Kidney epithelial cell (primary cell): Measurements from ENCODE around the gene KCNIP1. TPM values are rescaled to one million over a fixed set of nuclear protein-coding genes. Genes with fewer than 3 reads are reported as not detected.

ENCODE experiments used
- DNase-seq: peaks from one replicate; pipeline ENCODE4 v3.0.0-alpha.2; 2010; ENCODE audit warnings: low read depth
- H3K27me3 ChIP-seq: 2 replicates; pipeline ENCODE4 v1.6.0; 2011; ENCODE audit warnings: low read length; ENCODE audit not compliant: control insufficient read depth, insufficient read depth
- H3K36me3 ChIP-seq: 2 replicates; pipeline ENCODE4 v1.5.1; 2011; ENCODE audit warnings: low read length; ENCODE audit not compliant: control insufficient read depth, insufficient read depth
- H3K4me3 ChIP-seq: 2 replicates; pipeline ENCODE4 v1.5.1; 2011; ENCODE audit warnings: low read depth, mild to moderate bottlenecking, control low read depth, low read length
- total RNA-seq: library from RNA; depleted of rRNA; stranded (reverse); fragments of >200 nt; gene quantifications from 2 replicates; pipeline ENCODE4 v1.2.3, GENCODE V29; 2015
- TF ChIP-seq, protein P1 (sequence below): IDR thresholded peaks from 2 replicates; pipeline ENCODE4 v1.5.1; 2011; ENCODE audit warnings: mild to moderate bottlenecking, moderate library complexity, low read length, control low read depth, inconsistent platforms; ENCODE audit not compliant: insufficient read depth, poor library complexity, severe bottlenecking

The KCNIP1 gene
- total RNA-seq, 1 donor from 2014 or later = 3.4 TPM

- TF ChIP-seq, protein P1, sequence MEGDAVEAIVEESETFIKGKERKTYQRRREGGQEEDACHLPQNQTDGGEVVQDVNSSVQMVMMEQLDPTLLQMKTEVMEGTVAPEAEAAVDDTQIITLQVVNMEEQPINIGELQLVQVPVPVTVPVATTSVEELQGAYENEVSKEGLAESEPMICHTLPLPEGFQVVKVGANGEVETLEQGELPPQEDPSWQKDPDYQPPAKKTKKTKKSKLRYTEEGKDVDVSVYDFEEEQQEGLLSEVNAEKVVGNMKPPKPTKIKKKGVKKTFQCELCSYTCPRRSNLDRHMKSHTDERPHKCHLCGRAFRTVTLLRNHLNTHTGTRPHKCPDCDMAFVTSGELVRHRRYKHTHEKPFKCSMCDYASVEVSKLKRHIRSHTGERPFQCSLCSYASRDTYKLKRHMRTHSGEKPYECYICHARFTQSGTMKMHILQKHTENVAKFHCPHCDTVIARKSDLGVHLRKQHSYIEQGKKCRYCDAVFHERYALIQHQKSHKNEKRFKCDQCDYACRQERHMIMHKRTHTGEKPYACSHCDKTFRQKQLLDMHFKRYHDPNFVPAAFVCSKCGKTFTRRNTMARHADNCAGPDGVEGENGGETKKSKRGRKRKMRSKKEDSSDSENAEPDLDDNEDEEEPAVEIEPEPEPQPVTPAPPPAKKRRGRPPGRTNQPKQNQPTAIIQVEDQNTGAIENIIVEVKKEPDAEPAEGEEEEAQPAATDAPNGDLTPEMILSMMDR = no peak
- no peak for DNase-seq
- Histone ChIP-seq H3K36me3 (no peaks in the 10 kb centered on the region), H3K27me3 (peaks cover 2% of the 10 kb centered on the region), H3K4me3 (no peak overlapping the region)
Observed at GRCh38 chr5:170642776-170643436, 139.1 kb downstream of the KCNIP1 start.

GRCh38 chr5:170643591-170643990, 139.8 kb downstream of the KCNIP1 start:
- no peak for DNase-seq
- TF ChIP-seq, protein P1 = no peak
- H3K27me3 ChIP-seq = peaks cover 2% of the 10 kb centered on the region

DNA sequence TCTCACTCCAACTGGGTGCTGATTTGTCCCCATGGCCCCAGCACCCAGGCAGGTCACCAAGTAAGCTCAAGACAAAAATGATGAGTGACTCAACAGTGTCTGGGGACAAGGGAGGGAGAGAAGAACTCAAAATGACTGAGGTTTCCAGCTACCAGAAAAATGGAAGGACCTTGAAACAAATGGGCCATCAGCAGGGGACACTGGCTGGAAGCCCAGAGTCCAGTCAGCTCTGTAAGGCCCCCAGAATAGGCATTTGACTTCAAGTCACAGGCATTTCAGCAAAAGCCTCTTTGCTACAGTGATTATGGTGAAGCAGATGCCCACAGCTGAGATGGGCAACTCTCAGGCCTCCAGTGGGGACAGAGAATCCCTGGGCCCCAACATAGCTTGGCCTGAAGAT, 140.7 kb downstream of the KCNIP1 start:
- DNase-seq = no peak
- TF ChIP-seq, protein P1 = no peak
- Histone ChIP-seq H3K27me3 (peaks cover 2% of the 10 kb centered on the region), H3K36me3 (no peaks in the 10 kb centered on the region), H3K4me3 (no peak overlapping the region)

More at GRCh38 chr5:170643591-170643990, 139.8 kb downstream of the KCNIP1 start:
- Histone ChIP-seq H3K4me3 (no peak overlapping the region), H3K36me3 (no peaks in the 10 kb centered on the region)

GRCh38 chr5:170648541-170648940, 144.7 kb downstream of the KCNIP1 start:
- no peaks in the 10 kb centered on the region for H3K27me3 ChIP-seq
- DNase-seq = no peak
- TF ChIP-seq, protein P1 = no peak
- no peaks in the 10 kb centered on the region for H3K36me3 ChIP-seq
- no peak overlapping the region for H3K4me3 ChIP-seq

GRCh38 chr5:170650850-170651249, 147.0 kb downstream of the KCNIP1 start:
- no peak for DNase-seq
- TF ChIP-seq, protein P1 = no peak
- H3K4me3 ChIP-seq = no peak overlapping the region
- no peaks in the 10 kb centered on the region for H3K27me3 ChIP-seq
- no peaks in the 10 kb centered on the region for H3K36me3 ChIP-seq
